ENCODE data around the gene CFTR.

Gene CFTR

GRCh38 chr7:117548035-117548434 lies 68.2 kb downstream of the CFTR start:
- H3K27ac Mint-ChIP-seq: no peak overlapping the region
- H3K9me3 Mint-ChIP-seq: peaks cover 3% of the 10 kb centered on the region
- no peaks in the 10 kb centered on the region for H3K27me3 Mint-ChIP-seq
- no peaks in the 10 kb centered on the region for H3K36me3 Mint-ChIP-seq (ENCODE audit: low read depth)
- H3K4me3 Mint-ChIP-seq: no peak overlapping the region
- H3K4me1 Mint-ChIP-seq (ENCODE audit: low read depth): no peaks in the 10 kb centered on the region

- Mint-ChIP-seq H3K36me3 (ENCODE audit: low read depth) (no peaks in the 10 kb centered on the region), H3K4me3 (no peak overlapping the region), H3K27me3 (no peaks in the 10 kb centered on the region), H3K27ac (no peak overlapping the region), H3K4me1 (ENCODE audit: low read depth) (no peaks in the 10 kb centered on the region), H3K9me3 (no peaks in the 10 kb centered on the region)
These were observed 70.8 kb downstream of the CFTR start for GRCh38 chr7:117550625-117551024.

- Mint-ChIP-seq H3K4me1 (ENCODE audit: low read depth) (no peaks in the 10 kb centered on the region), H3K4me3 (no peak overlapping the region), H3K27me3 (no peaks in the 10 kb centered on the region), H3K27ac (no peak overlapping the region), H3K36me3 (ENCODE audit: low read depth) (no peaks in the 10 kb centered on the region), H3K9me3 (no peaks in the 10 kb centered on the region)
These were observed 72.8 kb downstream of the CFTR start for GRCh38 chr7:117552660-117553059.

- Mint-ChIP-seq H3K27me3 (no peaks in the 10 kb centered on the region), H3K9me3 (no peaks in the 10 kb centered on the region), H3K36me3 (ENCODE audit: low read depth) (no peaks in the 10 kb centered on the region), H3K4me1 (ENCODE audit: low read depth) (no peaks in the 10 kb centered on the region), H3K27ac (no peak overlapping the region), H3K4me3 (no peak overlapping the region)
These were observed 75.4 kb downstream of the CFTR start for GRCh38 chr7:117555260-117555659.

- Mint-ChIP-seq H3K36me3 (ENCODE audit: low read depth) (no peaks in the 10 kb centered on the region), H3K9me3 (no peaks in the 10 kb centered on the region), H3K27ac (no peak overlapping the region), H3K27me3 (no peaks in the 10 kb centered on the region), H3K4me3 (no peak overlapping the region), H3K4me1 (ENCODE audit: low read depth) (no peaks in the 10 kb centered on the region)
These were observed 79.6 kb downstream of the CFTR start for GRCh38 chr7:117559391-117559790.

- H3K4me3 Mint-ChIP-seq: no peak overlapping the region
- H3K9me3 Mint-ChIP-seq: no peaks in the 10 kb centered on the region
These were observed 80.2 kb downstream of the CFTR start for GRCh38 chr7:117560030-117560429.

GRCh38 chr7:117562759-117563158 lies 82.9 kb downstream of the CFTR start:
- Mint-ChIP-seq H3K27ac (no peak overlapping the region), H3K27me3 (no peaks in the 10 kb centered on the region), H3K36me3 (ENCODE audit: low read depth) (no peaks in the 10 kb centered on the region), H3K9me3 (no peaks in the 10 kb centered on the region), H3K4me1 (ENCODE audit: low read depth) (no peaks in the 10 kb centered on the region), H3K4me3 (no peak overlapping the region)

More at GRCh38 chr7:117560030-117560429, 80.2 kb downstream of the CFTR start:
- H3K36me3 Mint-ChIP-seq (ENCODE audit: low read depth): no peaks in the 10 kb centered on the region
- no peaks in the 10 kb centered on the region for H3K4me1 Mint-ChIP-seq (ENCODE audit: low read depth)
- no peak overlapping the region for H3K27ac Mint-ChIP-seq
- H3K27me3 Mint-ChIP-seq: no peaks in the 10 kb centered on the region

GRCh38 chr7:117564080-117564479 lies 84.3 kb downstream of the CFTR start:
- Mint-ChIP-seq H3K4me1 (ENCODE audit: low read depth) (no peaks in the 10 kb centered on the region), H3K27ac (no peak overlapping the region), H3K4me3 (no peak overlapping the region), H3K27me3 (no peaks in the 10 kb centered on the region), H3K36me3 (ENCODE audit: low read depth) (no peaks in the 10 kb centered on the region), H3K9me3 (no peaks in the 10 kb centered on the region)

GRCh38 chr7:117564627-117565026 lies 84.8 kb downstream of the CFTR start:
- H3K36me3 Mint-ChIP-seq (ENCODE audit: low read depth): no peaks in the 10 kb centered on the region
- no peaks in the 10 kb centered on the region for H3K27me3 Mint-ChIP-seq
- no peak overlapping the region for H3K4me3 Mint-ChIP-seq
- no peaks in the 10 kb centered on the region for H3K9me3 Mint-ChIP-seq
- H3K4me1 Mint-ChIP-seq (ENCODE audit: low read depth): no peaks in the 10 kb centered on the region
- no peak overlapping the region for H3K27ac Mint-ChIP-seq

GRCh38 chr7:117565226-117565625 lies 85.4 kb downstream of the CFTR start:
- Mint-ChIP-seq H3K4me3 (no peak overlapping the region), H3K36me3 (ENCODE audit: low read depth) (no peaks in the 10 kb centered on the region), H3K4me1 (ENCODE audit: low read depth) (no peaks in the 10 kb centered on the region), H3K27ac (no peak overlapping the region), H3K27me3 (no peaks in the 10 kb centered on the region), H3K9me3 (no peaks in the 10 kb centered on the region)

- no peaks in the 10 kb centered on the region for H3K36me3 Mint-ChIP-seq (ENCODE audit: low read depth)
- no peak overlapping the region for H3K4me3 Mint-ChIP-seq
- no peak overlapping the region for H3K27ac Mint-ChIP-seq
- no peaks in the 10 kb centered on the region for H3K27me3 Mint-ChIP-seq
- H3K4me1 Mint-ChIP-seq (ENCODE audit: low read depth): no peaks in the 10 kb centered on the region
- H3K9me3 Mint-ChIP-seq: no peaks in the 10 kb centered on the region
These were observed 88.0 kb downstream of the CFTR start for GRCh38 chr7:117567781-117568180.

- no peaks in the 10 kb centered on the region for H3K27me3 Mint-ChIP-seq
- H3K27ac Mint-ChIP-seq: no peak overlapping the region
- no peak overlapping the region for H3K4me3 Mint-ChIP-seq
- no peaks in the 10 kb centered on the region for H3K9me3 Mint-ChIP-seq
- no peaks in the 10 kb centered on the region for H3K36me3 Mint-ChIP-seq (ENCODE audit: low read depth)
- H3K4me1 Mint-ChIP-seq (ENCODE audit: low read depth): no peaks in the 10 kb centered on the region
These were observed 93.2 kb downstream of the CFTR start for GRCh38 chr7:117572856-117573620.

GRCh38 chr7:117581424-117581823 lies 101.6 kb downstream of the CFTR start:
- H3K27ac Mint-ChIP-seq: no peak overlapping the region
- H3K9me3 Mint-ChIP-seq: no peaks in the 10 kb centered on the region
- no peaks in the 10 kb centered on the region for H3K27me3 Mint-ChIP-seq
- H3K4me3 Mint-ChIP-seq: no peak overlapping the region
- no peaks in the 10 kb centered on the region for H3K36me3 Mint-ChIP-seq (ENCODE audit: low read depth)
- H3K4me1 Mint-ChIP-seq (ENCODE audit: low read depth): no peaks in the 10 kb centered on the region

GRCh38 chr7:117582219-117582704 lies 102.4 kb downstream of the CFTR start:
- H3K4me1 Mint-ChIP-seq (ENCODE audit: low read depth): no peaks in the 10 kb centered on the region
- no peaks in the 10 kb centered on the region for H3K36me3 Mint-ChIP-seq (ENCODE audit: low read depth)
- H3K4me3 Mint-ChIP-seq: no peak overlapping the region
- H3K9me3 Mint-ChIP-seq: no peaks in the 10 kb centered on the region
- no peak overlapping the region for H3K27ac Mint-ChIP-seq
- H3K27me3 Mint-ChIP-seq: no peaks in the 10 kb centered on the region

- H3K27me3 Mint-ChIP-seq: no peaks in the 10 kb centered on the region
- H3K36me3 Mint-ChIP-seq (ENCODE audit: low read depth): no peaks in the 10 kb centered on the region
- no peaks in the 10 kb centered on the region for H3K4me1 Mint-ChIP-seq (ENCODE audit: low read depth)
- no peak overlapping the region for H3K27ac Mint-ChIP-seq
- no peaks in the 10 kb centered on the region for H3K9me3 Mint-ChIP-seq
- no peak overlapping the region for H3K4me3 Mint-ChIP-seq
These were observed 108.1 kb downstream of the CFTR start for GRCh38 chr7:117587931-117588330.

GRCh38 chr7:117588352-117588794 lies 108.5 kb downstream of the CFTR start:
- Mint-ChIP-seq H3K27ac (no peak overlapping the region), H3K9me3 (no peaks in the 10 kb centered on the region), H3K4me1 (ENCODE audit: low read depth) (no peaks in the 10 kb centered on the region), H3K36me3 (ENCODE audit: low read depth) (no peaks in the 10 kb centered on the region), H3K27me3 (no peaks in the 10 kb centered on the region), H3K4me3 (no peak overlapping the region)
